GM12891 (cell line): ENCODE measurements around the gene TP73.

Source experiments
- PAX5 ChIP-seq: IDR thresholded peaks from 2 replicates; pipeline ENCODE4 v1.6.1; 2011; ENCODE audit warnings: low read length, moderate library complexity, mild to moderate bottlenecking; ENCODE audit not compliant: insufficient read depth, severe bottlenecking
- POLR2A ChIP-seq: IDR thresholded peaks from 2 replicates; pipeline ENCODE4 v1.6.1; 2011; ENCODE audit warnings: low read depth, low read length, control low read depth
- POLR2AphosphoS5 ChIP-seq: IDR thresholded peaks from 2 replicates; pipeline ENCODE4 v1.6.1; 2011; ENCODE audit warnings: low read depth, low read length, control low read depth
- POU2F2 ChIP-seq: IDR thresholded peaks from 2 replicates; pipeline ENCODE4 v1.6.1; 2011; ENCODE audit warnings: low read depth, mild to moderate bottlenecking, control low read depth, low read length, moderate library complexity
- SPI1 ChIP-seq: IDR thresholded peaks from 2 replicates; pipeline ENCODE4 v1.6.1; 2011; ENCODE audit warnings: low read depth, low read length, control low read depth
- TAF1 ChIP-seq: IDR thresholded peaks from 2 replicates; pipeline ENCODE4 v1.6.1; 2011; ENCODE audit warnings: low read depth, low read length, control low read depth

DNA sequence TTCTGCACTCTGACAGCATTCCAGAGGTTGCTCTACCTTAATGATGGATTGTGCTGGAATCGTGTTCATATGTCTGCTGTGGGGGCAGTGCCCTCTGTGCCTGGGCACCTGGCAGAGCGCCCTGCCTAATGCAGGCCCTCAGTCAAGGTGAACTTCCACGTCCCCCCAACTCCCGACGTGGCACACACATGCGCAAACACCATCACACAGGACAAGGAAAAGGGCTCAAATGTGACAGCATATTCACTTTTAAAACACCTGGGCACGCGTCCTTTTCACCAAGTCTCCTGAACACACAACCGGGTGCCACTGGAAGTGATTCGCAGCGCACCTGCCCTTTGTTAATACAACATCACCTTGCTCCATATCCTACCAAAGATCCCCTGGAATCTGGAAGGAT is 15.8 kb upstream of the TP73 start:
- TF ChIP-seq POLR2AphosphoS5 = no peak
- no peak for TF ChIP-seq POLR2A
- no peak for TF ChIP-seq SPI1
- TF ChIP-seq TAF1 = no peak
- no peak for TF ChIP-seq PAX5
- TF ChIP-seq POU2F2 = no peak
